GM21423 (cell line): Measurements from ENCODE around the gene NFATC4.
"Not testable (repeated sequence)": the region's sequence is repeated elsewhere in the genome, so short reads cannot be mapped to it uniquely, and the experiment has no call there.

Experiments used
- ATAC-seq: cut with Tn5 transposase; IDR thresholded peaks from one replicate; pipeline ENCODE4 v1.9.1; 2021; ENCODE audit warnings: mild to moderate bottlenecking, moderate library complexity; ENCODE audit not compliant: unreplicated experiment

Gene NFATC4

DNA sequence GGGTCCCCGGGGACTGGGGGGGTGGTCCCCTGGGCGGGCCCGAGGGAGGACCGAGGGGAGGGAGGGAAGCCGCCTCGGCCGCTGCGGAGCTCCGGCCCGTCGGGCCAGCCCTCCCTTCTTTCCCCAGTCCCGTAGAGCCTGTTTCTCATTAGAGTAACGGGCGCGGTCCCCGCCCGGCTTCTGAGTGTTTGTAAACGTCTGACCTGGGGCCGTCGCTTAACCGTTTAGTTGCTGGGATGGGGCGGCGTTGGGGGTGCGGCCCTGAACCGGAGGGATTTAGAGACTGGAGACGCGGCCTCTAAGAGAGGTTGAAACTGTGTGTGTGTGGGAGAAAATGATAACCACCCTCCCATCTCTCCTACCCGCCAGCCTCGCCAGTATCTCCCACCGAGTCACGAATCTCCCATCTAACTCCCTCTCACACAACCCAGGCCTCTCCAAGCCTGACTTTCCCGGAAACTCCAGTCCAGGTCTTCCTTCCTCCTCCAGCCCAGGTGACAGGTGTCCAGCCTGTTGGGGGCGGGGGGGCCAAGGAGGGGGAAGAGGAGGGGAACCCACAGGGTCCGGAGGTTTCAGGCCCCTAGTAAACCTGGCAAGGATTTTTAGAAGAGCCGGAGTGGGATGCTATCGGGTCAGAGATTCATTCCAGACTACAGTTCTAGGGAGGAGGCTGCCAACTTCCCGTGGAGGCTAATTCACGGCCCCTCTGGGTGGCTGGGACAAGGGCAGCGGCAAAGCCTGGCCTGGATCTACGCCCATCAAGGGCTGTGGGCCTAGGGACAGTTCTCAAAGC lies 1.1 kb upstream of the NFATC4 start:
- peak; percentile 68 for ATAC-seq

DNA sequence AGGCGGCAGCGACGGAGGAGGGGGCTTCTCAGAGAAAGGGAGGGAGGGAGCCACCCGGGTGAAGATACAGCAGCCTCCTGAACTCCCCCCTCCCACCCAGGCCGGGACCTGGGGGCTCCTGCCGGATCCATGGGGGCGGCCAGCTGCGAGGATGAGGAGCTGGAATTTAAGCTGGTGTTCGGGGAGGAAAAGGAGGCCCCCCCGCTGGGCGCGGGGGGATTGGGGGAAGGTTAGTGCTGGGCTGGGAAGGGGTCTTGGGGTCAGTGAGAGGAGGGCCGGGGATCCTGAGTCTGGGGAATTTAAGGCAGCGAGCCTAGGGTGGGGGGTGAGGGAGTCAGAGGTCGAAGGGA lies 203 bp downstream of the NFATC4 start:
- no peak for ATAC-seq

- no peak for ATAC-seq
These were observed 723 bp downstream of the NFATC4 start for GRCh38 chr14:24368562-24369252.

DNA sequence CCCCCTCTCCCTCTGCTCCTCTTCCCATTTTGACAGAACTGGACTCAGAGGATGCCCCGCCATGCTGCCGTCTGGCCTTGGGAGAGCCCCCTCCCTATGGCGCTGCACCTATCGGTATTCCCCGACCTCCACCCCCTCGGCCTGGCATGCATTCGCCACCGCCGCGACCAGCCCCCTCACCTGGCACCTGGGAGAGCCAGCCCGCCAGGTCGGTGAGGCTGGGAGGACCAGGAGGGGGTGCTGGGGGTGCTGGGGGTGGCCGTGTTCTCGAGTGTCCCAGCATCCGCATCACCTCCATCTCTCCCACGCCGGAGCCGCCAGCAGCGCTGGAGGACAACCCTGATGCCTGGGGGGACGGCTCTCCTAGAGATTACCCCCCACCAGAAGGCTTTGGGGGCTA lies 1.5 kb downstream of the NFATC4 start:
- no peak for ATAC-seq

DNA sequence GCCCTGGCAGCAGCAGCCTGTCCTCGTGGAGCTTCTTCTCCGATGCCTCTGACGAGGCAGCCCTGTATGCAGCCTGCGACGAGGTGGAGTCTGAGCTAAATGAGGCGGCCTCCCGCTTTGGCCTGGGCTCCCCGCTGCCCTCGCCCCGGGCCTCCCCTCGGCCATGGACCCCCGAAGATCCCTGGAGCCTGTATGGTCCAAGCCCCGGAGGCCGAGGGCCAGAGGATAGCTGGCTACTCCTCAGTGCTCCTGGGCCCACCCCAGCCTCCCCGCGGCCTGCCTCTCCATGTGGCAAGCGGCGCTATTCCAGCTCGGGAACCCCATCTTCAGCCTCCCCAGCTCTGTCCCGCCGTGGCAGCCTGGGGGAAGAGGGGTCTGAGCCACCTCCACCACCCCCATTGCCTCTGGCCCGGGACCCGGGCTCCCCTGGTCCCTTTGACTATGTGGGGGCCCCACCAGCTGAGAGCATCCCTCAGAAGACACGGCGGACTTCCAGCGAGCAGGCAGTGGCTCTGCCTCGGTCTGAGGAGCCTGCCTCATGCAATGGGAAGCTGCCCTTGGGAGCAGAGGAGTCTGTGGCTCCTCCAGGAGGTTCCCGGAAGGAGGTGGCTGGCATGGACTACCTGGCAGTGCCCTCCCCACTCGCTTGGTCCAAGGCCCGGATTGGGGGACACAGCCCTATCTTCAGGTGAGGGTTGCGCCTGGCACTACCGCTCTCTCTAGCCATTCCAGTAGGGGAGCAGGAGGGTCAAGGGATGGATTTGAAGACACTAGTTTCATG lies 2.1 kb downstream of the NFATC4 start:
- no peak for ATAC-seq

- ATAC-seq = no peak
These were observed 2.8 kb downstream of the NFATC4 start for GRCh38 chr14:24370748-24371147.

DNA sequence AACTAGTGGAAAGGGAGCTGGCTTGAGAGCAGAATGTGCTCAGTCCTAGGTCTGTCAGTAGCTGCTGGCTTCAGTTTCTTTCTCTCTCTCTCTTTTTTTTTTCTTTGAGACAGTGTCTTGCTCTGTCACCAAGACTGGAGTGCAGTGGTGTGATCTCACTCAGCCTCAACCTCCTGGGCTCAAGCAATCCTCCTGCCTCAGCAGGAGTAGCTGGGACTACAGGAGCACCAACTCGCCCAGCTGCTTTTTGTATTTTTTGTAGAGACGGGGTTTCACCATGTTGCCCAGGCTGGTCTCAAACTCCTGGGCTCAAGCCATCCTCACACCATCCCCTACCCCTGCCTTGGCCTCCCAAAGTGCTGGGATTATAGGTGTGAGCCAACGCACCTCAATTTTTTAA lies 3.6 kb downstream of the NFATC4 start:
- not testable (repeated sequence) for ATAC-seq

DNA sequence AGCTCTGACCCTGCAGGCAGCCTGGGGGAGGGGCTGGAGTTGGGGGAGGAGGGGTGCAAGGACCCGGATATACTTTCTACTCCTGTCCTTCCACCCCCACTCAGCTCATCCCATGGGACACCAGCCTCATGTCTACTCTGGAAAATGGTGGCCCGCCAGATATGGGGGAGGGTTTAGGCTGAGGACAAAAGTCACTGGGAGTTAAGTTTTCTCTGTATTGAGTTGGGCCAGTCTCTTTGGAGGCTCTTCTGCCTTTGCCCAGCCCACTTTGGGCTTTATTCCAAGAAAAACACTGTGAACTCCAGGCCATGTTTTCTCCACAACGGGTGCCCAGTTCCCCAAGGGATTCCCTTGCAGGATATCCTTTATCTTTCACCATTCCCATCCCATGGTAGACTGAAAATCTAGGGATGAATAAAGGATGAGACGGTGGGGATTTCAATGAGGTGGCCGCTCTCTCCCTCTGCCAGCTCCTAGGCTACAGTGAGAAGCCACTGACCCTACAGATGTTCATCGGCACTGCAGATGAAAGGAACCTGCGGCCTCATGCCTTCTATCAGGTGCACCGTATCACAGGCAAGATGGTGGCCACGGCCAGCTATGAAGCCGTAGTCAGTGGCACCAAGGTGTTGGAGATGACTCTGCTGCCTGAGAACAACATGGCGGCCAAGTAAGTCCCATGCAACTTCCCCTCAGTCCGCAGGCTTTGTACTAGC lies 4.9 kb downstream of the NFATC4 start:
- ATAC-seq = no peak

DNA sequence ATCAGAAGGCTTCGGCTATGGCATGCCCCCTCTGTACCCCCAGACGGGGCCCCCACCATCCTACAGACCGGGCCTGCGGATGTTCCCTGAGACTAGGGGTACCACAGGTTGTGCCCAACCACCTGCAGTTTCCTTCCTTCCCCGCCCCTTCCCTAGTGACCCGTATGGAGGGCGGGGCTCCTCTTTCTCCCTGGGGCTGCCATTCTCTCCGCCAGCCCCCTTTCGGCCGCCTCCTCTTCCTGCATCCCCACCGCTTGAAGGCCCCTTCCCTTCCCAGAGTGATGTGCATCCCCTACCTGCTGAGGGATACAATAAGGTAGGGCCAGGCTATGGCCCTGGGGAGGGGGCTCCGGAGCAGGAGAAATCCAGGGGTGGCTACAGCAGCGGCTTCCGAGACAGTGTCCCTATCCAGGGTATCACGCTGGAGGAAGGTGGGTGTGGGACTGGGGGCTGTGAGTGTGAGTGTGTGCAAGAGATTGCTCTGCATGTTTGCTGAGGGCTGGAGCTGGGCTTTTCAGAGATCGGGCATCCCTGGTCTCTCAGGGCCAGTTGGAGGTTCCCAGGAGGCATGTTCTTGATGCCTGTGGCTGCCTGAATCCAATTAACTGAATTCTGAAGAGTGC lies 8.6 kb downstream of the NFATC4 start:
- no peak for ATAC-seq

DNA sequence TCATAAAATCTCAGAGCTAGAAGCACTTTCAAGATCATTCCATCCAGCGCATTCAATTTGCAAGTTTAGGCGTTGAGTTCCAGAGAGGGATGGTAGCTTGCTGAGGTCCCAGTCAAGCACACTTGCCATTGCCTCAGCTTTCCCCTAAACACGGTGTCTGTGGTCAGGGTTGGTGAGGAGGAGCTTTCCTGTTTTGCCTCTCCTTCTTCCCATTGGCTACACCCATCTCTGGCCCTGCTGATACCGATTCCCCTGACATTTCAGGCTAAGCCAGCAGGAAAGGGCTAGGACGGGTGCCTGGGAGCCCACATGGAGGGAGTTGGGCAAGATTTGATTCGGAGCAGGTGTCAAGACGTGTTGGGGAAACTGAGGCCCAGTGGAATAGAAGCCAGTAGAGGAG lies 9.1 kb downstream of the NFATC4 start:
- ATAC-seq = no peak

DNA sequence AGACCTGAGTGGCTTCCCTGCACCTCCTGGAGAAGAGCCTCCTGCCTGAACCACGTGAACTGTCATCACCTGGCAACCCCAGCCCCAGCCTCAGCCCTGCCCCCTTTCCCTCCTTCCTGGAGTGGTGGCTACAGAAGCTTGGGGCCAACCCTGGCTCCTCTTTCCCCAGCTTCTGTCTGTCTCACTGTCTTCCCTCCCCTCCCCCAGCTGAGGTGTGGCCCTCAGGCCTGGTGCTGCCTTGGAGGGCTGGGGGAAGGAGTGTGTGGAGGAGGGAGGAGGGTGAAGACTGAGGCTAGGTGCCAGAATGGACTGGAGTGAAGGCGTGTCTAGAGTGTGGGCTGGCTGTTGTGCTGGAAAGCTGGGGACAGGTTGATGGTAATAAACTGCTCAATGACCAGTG lies 9.7 kb downstream of the NFATC4 start:
- ATAC-seq = no peak

DNA sequence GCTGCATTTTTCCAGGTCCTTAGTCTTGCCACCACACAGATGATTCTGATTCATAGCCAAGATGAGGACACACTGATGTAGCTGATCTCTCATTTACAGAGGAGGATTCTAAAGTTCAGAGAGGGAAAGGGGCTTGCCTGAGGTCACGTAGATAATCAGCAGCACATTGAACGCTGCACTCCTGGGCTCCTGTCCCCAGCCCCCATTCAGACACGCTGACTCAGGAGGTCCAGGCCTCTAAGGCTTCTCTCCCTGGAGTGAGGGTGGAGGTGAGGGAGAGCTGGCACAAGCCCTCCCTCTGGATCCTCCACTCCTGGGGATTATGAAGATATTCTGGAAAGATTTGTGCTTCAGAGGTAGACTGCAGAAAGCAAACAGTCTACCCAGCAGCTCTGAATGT lies 10.3 kb downstream of the NFATC4 start:
- no peak for ATAC-seq

- no peak for ATAC-seq
These were observed 11.3 kb downstream of the NFATC4 start for GRCh38 chr14:24378981-24379906.

DNA sequence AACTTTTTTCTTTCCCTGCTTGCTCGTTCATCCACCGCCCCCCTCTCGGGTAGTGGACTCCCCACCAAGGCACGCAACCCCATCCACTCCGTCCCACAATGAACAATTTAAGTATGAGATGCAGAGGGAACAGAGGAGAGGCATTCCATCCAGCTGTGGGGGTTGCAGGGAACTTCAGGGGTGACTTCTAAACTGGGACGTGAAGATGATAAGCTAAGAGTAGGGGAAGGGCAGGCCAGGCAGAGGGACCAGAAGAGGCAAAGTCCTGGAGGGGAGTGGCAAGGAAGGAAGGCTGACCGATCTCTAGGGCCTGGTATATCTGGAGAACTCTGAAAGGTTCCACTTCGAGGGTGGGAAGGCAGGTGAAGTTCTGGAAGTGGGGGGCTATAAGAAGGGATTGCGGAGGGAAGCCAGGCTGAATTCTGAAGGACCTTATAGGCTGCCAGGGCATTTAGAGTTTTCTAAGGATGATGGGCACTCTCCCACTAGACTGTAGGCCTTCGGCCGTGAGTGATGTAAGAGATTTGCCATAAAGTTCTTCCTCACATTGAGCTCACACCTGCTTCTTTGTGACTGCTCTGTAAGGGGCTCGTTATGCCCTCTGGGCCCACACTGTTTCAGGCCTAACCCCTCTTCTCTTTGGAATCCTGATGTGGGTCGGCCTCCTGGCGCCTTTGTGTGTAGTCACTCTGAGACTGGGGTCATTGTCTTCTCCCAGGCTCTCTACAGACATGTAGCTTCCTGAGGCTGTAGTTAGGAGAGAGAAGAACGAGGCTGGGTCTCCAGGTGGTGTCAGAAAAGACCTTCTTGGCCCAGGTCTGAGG lies 12.1 kb downstream of the NFATC4 start:
- ATAC-seq = no peak

- ATAC-seq = no peak
These were observed 13.5 kb downstream of the NFATC4 start for GRCh38 chr14:24381363-24382063.

DNA sequence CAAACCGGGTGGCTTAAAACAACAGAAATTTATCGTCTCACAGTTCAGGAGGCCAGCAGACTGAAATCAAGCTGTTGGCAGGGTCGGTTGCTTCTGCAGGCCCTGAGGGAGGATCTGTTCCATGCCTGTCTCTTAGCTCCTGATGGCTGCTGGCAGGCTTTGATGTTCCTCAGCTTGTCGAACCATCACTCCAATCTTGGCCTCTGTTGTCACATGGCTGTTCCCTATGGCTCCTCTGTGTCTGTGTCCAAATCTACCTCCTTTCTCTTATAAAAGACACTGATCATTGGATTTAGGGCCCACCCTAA lies 14.0 kb downstream of the NFATC4 start:
- ATAC-seq = no peak

GRCh38 chr14:24384169-24384568 lies 16.2 kb downstream of the NFATC4 start:
- ATAC-seq = no peak

DNA sequence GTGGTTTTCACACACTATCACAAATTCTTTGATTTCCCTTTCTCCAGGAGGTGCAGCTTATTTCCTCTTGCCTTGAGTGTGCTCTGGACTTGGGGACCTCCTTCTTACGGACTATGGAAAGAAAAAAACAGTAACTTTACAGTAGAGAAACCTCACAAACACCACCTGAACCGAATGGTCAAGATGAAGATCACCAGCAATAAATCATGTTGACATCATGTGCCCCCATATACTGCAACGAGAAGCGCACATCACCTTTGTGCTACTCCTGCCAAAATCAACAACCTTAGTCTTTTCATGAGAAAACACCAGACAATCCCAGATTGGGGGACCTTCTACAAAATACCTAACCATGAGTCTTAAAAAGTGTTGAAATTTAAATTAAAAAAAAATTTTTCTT lies 17.5 kb downstream of the NFATC4 start:
- no peak for ATAC-seq

DNA sequence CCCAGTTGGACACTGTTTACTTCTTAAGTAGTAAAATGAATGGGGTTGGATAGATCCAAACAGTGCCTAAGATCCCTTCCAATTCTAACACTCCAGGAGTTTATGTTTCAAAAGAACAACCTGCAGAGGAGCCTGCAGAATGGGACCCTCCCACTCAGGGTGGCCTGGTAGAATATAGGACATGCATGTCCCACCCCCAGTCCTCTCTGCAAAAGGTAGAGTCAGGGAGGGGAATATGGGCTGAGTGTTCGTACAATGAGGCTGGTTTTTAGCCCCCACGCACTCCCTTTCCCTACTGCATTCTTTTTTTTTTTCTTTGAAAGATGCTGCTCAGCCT lies 19.0 kb downstream of the NFATC4 start:
- ATAC-seq = no peak
